ENCODE data around the gene TXNDC12. TPM values are rescaled to one million over a fixed set of nuclear protein-coding genes. Genes with fewer than 3 reads are reported as not detected.

The TXNDC12 gene
- total and polyA plus RNA-seq, 9 of the 15 experiments (the other 6 are each of a cell fraction or from before 2014, with no cell fraction given), result 17.0 to 60.8 (median 37.8) TPM

DNA sequence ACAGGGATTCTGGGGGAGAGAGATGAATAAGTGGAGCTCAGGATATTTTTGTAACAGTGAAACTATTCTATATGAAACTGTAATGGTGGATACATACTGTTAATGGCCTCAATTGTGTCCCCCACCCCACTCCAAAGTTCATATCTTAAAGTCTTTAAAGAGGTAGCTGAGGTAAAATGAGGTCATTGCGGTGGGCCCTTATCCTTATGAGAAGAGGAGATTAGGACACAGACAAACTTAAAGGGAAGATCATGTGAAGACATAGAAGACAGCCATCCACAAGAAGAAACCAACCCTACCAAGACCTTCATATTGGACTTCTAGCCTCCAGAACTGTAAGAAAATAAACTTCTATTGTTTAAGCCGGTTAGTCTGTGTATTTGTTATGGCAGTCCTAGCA is 9.8 kb downstream of the TXNDC12 start (continued):
- TF ChIP-seq XRCC5 (IDR thresholded peaks at IDR 0.05; ENCODE audit: low read depth, low read length) (no peak), SMARCE1 (IDR thresholded peaks at IDR 0.05) (peak; percentile 74; the same call in 1 of the 2 replicates), RBM15 (IDR thresholded peaks at IDR 0.05; ENCODE audit: insufficient read depth, low read length) (no peak), NFYB (IDR thresholded peaks at IDR 0.05; ENCODE audit: extremely low read depth, insufficient read length) (no peak)
- TF ChIP-seq, protein P1, sequence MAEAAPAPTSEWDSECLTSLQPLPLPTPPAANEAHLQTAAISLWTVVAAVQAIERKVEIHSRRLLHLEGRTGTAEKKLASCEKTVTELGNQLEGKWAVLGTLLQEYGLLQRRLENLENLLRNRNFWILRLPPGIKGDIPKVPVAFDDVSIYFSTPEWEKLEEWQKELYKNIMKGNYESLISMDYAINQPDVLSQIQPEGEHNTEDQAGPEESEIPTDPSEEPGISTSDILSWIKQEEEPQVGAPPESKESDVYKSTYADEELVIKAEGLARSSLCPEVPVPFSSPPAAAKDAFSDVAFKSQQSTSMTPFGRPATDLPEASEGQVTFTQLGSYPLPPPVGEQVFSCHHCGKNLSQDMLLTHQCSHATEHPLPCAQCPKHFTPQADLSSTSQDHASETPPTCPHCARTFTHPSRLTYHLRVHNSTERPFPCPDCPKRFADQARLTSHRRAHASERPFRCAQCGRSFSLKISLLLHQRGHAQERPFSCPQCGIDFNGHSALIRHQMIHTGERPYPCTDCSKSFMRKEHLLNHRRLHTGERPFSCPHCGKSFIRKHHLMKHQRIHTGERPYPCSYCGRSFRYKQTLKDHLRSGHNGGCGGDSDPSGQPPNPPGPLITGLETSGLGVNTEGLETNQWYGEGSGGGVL (CRISPR knock-in tag; IDR thresholded peaks at IDR 0.05), result no peak

DNA sequence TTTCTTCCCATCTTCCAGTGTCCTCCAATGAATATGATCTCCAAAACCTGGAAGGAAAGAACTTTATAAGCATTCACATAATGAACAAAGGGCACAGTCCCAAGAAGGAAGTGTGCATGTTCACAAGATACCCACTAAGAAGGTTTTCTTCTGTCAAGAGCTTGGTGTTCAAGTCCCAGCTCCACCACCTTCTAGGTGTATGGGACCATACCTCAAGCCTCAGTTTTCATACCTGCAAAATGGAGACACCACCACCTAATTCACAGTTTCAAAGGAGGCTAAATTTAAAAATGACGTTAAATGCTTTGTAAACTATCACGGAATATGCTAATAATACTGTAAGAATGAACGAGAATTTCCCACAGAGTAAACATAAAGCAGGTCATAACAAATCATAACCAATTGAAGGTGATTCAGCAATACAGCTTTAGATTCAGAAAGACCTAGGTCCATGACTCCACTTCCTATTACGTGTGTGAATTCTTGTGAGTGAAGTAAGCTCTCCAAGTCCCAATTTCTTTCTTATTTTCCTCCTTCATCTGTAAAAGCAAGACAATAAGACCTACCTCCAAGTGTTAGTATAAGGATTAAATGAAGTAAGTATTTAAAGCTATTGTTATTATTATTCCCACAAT is 13.3 kb downstream of the TXNDC12 start:
- H3K79me2 ChIP-seq (ENCODE audit: control insufficient read depth, insufficient read depth, low read length), result peaks cover 13% of the 10 kb centered on the region; the same call in 1 of the 3 replicates
- peaks cover 29% of the 10 kb centered on the region; the same call in 2 of the 3 replicates for H3K36me3 ChIP-seq (ENCODE audit: control insufficient read depth, insufficient read depth, low read length)
- H2AFZ ChIP-seq (ENCODE audit: low read depth, low read length), result no peak overlapping the region
- ATAC-seq, result no peak
- H3K4me3 ChIP-seq, result no peak overlapping the region
- peaks cover 7 to 12% of the 10 kb centered on the region in 2 experiments; a peak in 4 of 5 replicates for H3K4me1 ChIP-seq (replicated peaks in 1 of 2; ENCODE audit: control insufficient read depth in 2 of 2, insufficient read depth in 2 of 2, low read length in 2 of 2)
- H3K27me3 ChIP-seq (ENCODE audit: control insufficient read depth in 2 of 2, insufficient read depth in 2 of 2, low read length in 2 of 2), result no peaks in the 10 kb centered on the region
- H3K9me3 ChIP-seq (replicated peaks; ENCODE audit: control insufficient read depth, insufficient read depth, low read depth, low read length), result no peaks in the 10 kb centered on the region
- H3K9me1 ChIP-seq (ENCODE audit: control insufficient read depth, insufficient read depth, low read length), result no peaks in the 10 kb centered on the region
- no peak overlapping the region for H3K9ac ChIP-seq (ENCODE audit: insufficient read depth in 1 of 2, low read depth in 2 of 2, low read length in 2 of 2)
- DNase-seq (ENCODE audit: extremely low read depth in 1 of 4, low spot score in 3 of 4), result no peak
- ChIA-PET CTCF (ENCODE audit: low intra/inter-chr PET ratio) (no interaction called here), POLR2A (interaction anchor here (0.6 to 2.3 kb wide), 5 partner anchors 9 to 154 kb away, joined by 3 to 11 read pairs (median 6); partner anchors contain the start of gene KTI12)
- in situ Hi-C loops (cut with MboI), result no loop called here
- no TSS peak for BruUV-seq (replicated peaks)
- WGBS (ENCODE audit: insufficient coverage, low coverage, missing lambda C conversion rate), result 83% methylated on average over 4 of the region's 4 CpGs
- FAIRE-seq, result no peak
- no peak overlapping the region for H3K4me2 ChIP-seq (ENCODE audit: insufficient read depth, low read length)
- no peak overlapping the region for H3K27ac ChIP-seq (ENCODE audit: extremely low read depth, low read depth, low read length)
- intact Hi-C loops (cut with micrococcal nuclease), result no loop called here
- no peaks in the 10 kb centered on the region for H4K20me1 ChIP-seq (replicated peaks; ENCODE audit: control insufficient read depth, insufficient read depth, low read length)
- TF ChIP-seq NCOA4 (IDR thresholded peaks at IDR 0.05; ENCODE audit: partially characterized antibody), result no peak
- no peak for TF ChIP-seq KDM2B (CRISPR knock-in tag; IDR thresholded peaks at IDR 0.05)
- peak; percentile 52; the same call in 1 of the 2 replicates for TF ChIP-seq BCOR (IDR thresholded peaks at IDR 0.05)
- peak; percentile 15 for TF ChIP-seq RBM25 (IDR thresholded peaks at IDR 0.05; ENCODE audit: low read depth, low read length, severe bottlenecking)
- TF ChIP-seq, protein P2, sequence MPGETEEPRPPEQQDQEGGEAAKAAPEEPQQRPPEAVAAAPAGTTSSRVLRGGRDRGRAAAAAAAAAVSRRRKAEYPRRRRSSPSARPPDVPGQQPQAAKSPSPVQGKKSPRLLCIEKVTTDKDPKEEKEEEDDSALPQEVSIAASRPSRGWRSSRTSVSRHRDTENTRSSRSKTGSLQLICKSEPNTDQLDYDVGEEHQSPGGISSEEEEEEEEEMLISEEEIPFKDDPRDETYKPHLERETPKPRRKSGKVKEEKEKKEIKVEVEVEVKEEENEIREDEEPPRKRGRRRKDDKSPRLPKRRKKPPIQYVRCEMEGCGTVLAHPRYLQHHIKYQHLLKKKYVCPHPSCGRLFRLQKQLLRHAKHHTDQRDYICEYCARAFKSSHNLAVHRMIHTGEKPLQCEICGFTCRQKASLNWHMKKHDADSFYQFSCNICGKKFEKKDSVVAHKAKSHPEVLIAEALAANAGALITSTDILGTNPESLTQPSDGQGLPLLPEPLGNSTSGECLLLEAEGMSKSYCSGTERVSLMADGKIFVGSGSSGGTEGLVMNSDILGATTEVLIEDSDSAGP (CRISPR knock-in tag; IDR thresholded peaks at IDR 0.05), result no peak
- TF ChIP-seq, protein P3, sequence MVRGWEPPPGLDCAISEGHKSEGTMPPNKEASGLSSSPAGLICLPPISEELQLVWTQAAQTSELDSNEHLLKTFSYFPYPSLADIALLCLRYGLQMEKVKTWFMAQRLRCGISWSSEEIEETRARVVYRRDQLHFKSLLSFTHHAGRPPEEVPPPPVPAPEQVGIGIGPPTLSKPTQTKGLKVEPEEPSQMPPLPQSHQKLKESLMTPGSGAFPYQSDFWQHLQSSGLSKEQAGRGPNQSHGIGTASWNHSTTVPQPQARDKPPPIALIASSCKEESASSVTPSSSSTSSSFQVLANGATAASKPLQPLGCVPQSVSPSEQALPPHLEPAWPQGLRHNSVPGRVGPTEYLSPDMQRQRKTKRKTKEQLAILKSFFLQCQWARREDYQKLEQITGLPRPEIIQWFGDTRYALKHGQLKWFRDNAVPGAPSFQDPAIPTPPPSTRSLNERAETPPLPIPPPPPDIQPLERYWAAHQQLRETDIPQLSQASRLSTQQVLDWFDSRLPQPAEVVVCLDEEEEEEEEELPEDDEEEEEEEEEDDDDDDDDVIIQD (CRISPR knock-in tag; IDR thresholded peaks at IDR 0.05), result no peak
- no peak for TF ChIP-seq TBL1XR1 (IDR thresholded peaks at IDR 0.05; ENCODE audit: low read length in 2 of 2)
- TF ChIP-seq, protein P4, sequence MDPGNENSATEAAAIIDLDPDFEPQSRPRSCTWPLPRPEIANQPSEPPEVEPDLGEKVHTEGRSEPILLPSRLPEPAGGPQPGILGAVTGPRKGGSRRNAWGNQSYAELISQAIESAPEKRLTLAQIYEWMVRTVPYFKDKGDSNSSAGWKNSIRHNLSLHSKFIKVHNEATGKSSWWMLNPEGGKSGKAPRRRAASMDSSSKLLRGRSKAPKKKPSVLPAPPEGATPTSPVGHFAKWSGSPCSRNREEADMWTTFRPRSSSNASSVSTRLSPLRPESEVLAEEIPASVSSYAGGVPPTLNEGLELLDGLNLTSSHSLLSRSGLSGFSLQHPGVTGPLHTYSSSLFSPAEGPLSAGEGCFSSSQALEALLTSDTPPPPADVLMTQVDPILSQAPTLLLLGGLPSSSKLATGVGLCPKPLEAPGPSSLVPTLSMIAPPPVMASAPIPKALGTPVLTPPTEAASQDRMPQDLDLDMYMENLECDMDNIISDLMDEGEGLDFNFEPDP (CRISPR knock-in tag; IDR thresholded peaks at IDR 0.05), result no peak
- TF ChIP-seq ZNF707 (CRISPR knock-in tag; conservative IDR thresholded peaks at IDR 0.05), result no peak
